K562 (cell line): ENCODE results near the gene KCNAB2. TPM values are rescaled to one million over a fixed set of nuclear protein-coding genes. Genes with fewer than 3 reads are reported as not detected.
A peak's percentile ranks its signal among the peaks of the same experiment; 100 is the strongest.

Source experiments
- CBX8 ChIP-seq: fragments of 200-600 bp; sonication (generic); IDR thresholded peaks from 2 replicates; pipeline ENCODE4 v1.6.1; 2012; ENCODE audit warnings: borderline replicate concordance, mixed run types, low read depth, mild to moderate bottlenecking, moderate library complexity, mixed read lengths, low read length, control low read depth, inconsistent platforms; ENCODE audit not compliant: poor library complexity, severe bottlenecking; ENCODE audit errors: extremely low read depth
- CTBP1 ChIP-seq: fragments of 450-650 bp; IDR thresholded peaks from 2 replicates; pipeline ENCODE4 v1.6.1; 2016; ENCODE audit warnings: borderline replicate concordance
- EHMT2 ChIP-seq: fragments of 450-650 bp; IDR thresholded peaks from 2 replicates; pipeline ENCODE4 v1.6.1; 2018; ENCODE audit warnings: antibody characterized with exemption
- KDM1A ChIP-seq, 2 experiments: fragments of 450-650 bp; IDR thresholded peaks; 2 replicates each; pipeline ENCODE4 v1.6.1; 2016; ENCODE audit warnings: mild to moderate bottlenecking in 2 of 2
- POLR3G ChIP-seq: IDR thresholded peaks from 2 replicates; pipeline ENCODE4 v1.6.1; 2011; ENCODE audit not compliant: insufficient read length, insufficient replicate concordance; ENCODE audit errors: extremely low read depth
- SAFB2 ChIP-seq: fragments of 200-400 bp; formaldehyde crosslinking; IDR thresholded peaks from 2 replicates; pipeline ENCODE4 v1.6.1; 2018; ENCODE audit warnings: borderline replicate concordance, low read length, low read depth, moderate library complexity; ENCODE audit not compliant: severe bottlenecking
- TAF1 ChIP-seq: IDR thresholded peaks from 2 replicates; pipeline ENCODE4 v1.6.1; 2011; ENCODE audit warnings: mild to moderate bottlenecking, low read length, moderate library complexity; ENCODE audit not compliant: insufficient read depth, control insufficient read depth, severe bottlenecking; ENCODE audit errors: extremely low read depth
- TEAD2 ChIP-seq: fragments of 450-650 bp; IDR thresholded peaks from 2 replicates; pipeline ENCODE4 v1.6.1; 2016; ENCODE audit warnings: missing genetic modification characterization, control low read depth, missing compliant biosample characterization
- ZBTB26 ChIP-seq: fragments of 450-650 bp; formaldehyde crosslinking; IDR thresholded peaks from 2 replicates; pipeline ENCODE4 v1.4.0; 2022; ENCODE audit warnings: missing genetic modification characterization
- ZNF184 ChIP-seq: sonication (generic); formaldehyde crosslinking; IDR thresholded peaks from 2 replicates; pipeline ENCODE4 v1.5.0; 2020; ENCODE audit warnings: missing genetic modification reagents
- polyA plus RNA-seq, 8 experiments: library from polyadenylated mRNA; depleted of rRNA in 4 of 8; stranded (reverse) in 5 of 8; unstranded in 3 of 8; fragments of >200 nt; fragmentation: Nextera tagmentation in 2 of 8; fragmentation: Illumina TruSeq in 1 of 8; extraction: Ambion mirVana in 2 of 8; extraction: Trizol in 1 of 8; gene quantifications; 2 replicates each; pipeline versions ENCODE4 v1.2.1 to v1.2.3, GENCODE V29; 2011 to 2014; ENCODE audit warnings: inconsistent platforms in 1 of 8, missing spikeins in 1 of 8
- total RNA-seq, 7 experiments: library from RNA; depleted of rRNA in 6 of 7; stranded (reverse); fragments of >200 nt in 6 of 7; fragmentation: Illumina TruSeq in 2 of 7; extraction: Trizol in 2 of 7; gene quantifications; 2 replicates each; pipeline versions ENCODE4 v1.2.1 to v1.2.3, GENCODE V29; 2011 to 2021; ENCODE audit warnings: low replicate concordance in 1 of 7

Gene KCNAB2
- total and polyA plus RNA-seq, 9 of the 15 experiments (the other 6 are each of a cell fraction or from before 2014, with no cell fraction given): 1.8 to 15.8 (median 7.1) TPM

- peak; percentile 64; the same call in 1 of the 2 replicates for TF ChIP-seq EHMT2
- no peak for TF ChIP-seq TAF1
- TF ChIP-seq CTBP1: 0 out of 2 replicates have a peak, but pooled peaks have one; percentile 13
- no peak for TF ChIP-seq POLR3G
- TF ChIP-seq TEAD2 (tag): no peak
- TF ChIP-seq KDM1A (IDR thresholded peaks at IDR 0.05): peak; percentile 34 to 35; a peak in 2 of 4 replicates
- 0 out of 2 replicates have a peak, but pooled peaks have one; percentile 62 for TF ChIP-seq ZBTB26 (CRISPR knock-in tag)
- no peak for TF ChIP-seq CBX8
- TF ChIP-seq SAFB2: no peak
- no peak for TF ChIP-seq ZNF184 (CRISPR knock-in tag)
Observed at GRCh38 chr1:6150006-6150938, 104.6 kb downstream of the KCNAB2 start (continued).

Other genes starting within 250 kb of the KCNAB2 start
- gene NPHP4, start 53.5 kb upstream of the KCNAB2 start, total RNA-seq (2014; rRNA removed): 10.5 and 11.0 TPM in 2 replicates
- gene NPHP4, start 53.5 kb upstream of the KCNAB2 start, total RNA-seq (2014; rRNA removed; fragmentation: Illumina TruSeq; extraction: Trizol): 3.3 and 4.8 TPM in 2 replicates
- 6.2 and 6.9 TPM in 2 replicates for gene NPHP4, start 53.5 kb upstream of the KCNAB2 start, total RNA-seq (2015; rRNA removed; fragmentation: Illumina TruSeq; extraction: Trizol)
- gene NPHP4, start 53.5 kb upstream of the KCNAB2 start, total RNA-seq (2021): 23.3 and 26.2 TPM in 2 replicates
- gene NPHP4, start 53.5 kb upstream of the KCNAB2 start, polyA plus RNA-seq (2011; rRNA removed): 6.7 and 9.8 TPM in 2 replicates
- gene NPHP4, start 53.5 kb upstream of the KCNAB2 start, polyA plus RNA-seq (2014; fragmentation: Illumina TruSeq; extraction: Trizol): 9.6 and 10.4 TPM in 2 replicates
- under 1 TPM; 0.52 to 0.77 TPM for gene NPHP4, start 53.5 kb upstream of the KCNAB2 start, polyA plus RNA-seq (2014; fragmentation: Nextera tagmentation; extraction: Ambion mirVana)
- gene NPHP4, start 53.5 kb upstream of the KCNAB2 start, polyA plus RNA-seq (2014; rRNA removed): 13.9 and 15.3 TPM in 2 replicates
- gene CHD5, start 134.4 kb downstream of the KCNAB2 start, total RNA-seq (2014; rRNA removed): 0.18 and 0.49 TPM in 2 replicates
- 0.04 and 0.06 TPM in 2 replicates for gene CHD5, start 134.4 kb downstream of the KCNAB2 start, total RNA-seq (2014; rRNA removed; fragmentation: Illumina TruSeq; extraction: Trizol)
- 0.04 and 0.07 TPM in 2 replicates for gene CHD5, start 134.4 kb downstream of the KCNAB2 start, total RNA-seq (2015; rRNA removed; fragmentation: Illumina TruSeq; extraction: Trizol)
- 0.09 and 0.16 TPM in 2 replicates for gene CHD5, start 134.4 kb downstream of the KCNAB2 start, total RNA-seq (2021)
- gene CHD5, start 134.4 kb downstream of the KCNAB2 start, polyA plus RNA-seq (2011; rRNA removed): 0.11 and 0.16 TPM in 2 replicates
- gene CHD5, start 134.4 kb downstream of the KCNAB2 start, polyA plus RNA-seq (2014; fragmentation: Illumina TruSeq; extraction: Trizol): 0.03 and 0.39 TPM in 2 replicates
- gene CHD5, start 134.4 kb downstream of the KCNAB2 start, polyA plus RNA-seq (2014; fragmentation: Nextera tagmentation; extraction: Ambion mirVana): not detected
- 0.51 and 0.52 TPM in 2 replicates for gene CHD5, start 134.4 kb downstream of the KCNAB2 start, polyA plus RNA-seq (2014; rRNA removed)
- 344 and 467 TPM in 2 replicates for gene RPL22, start 153.7 kb downstream of the KCNAB2 start, total RNA-seq (2014; rRNA removed)
- 1,165 and 1,306 TPM in 2 replicates for gene RPL22, start 153.7 kb downstream of the KCNAB2 start, total RNA-seq (2014; rRNA removed; fragmentation: Illumina TruSeq; extraction: Trizol)
- gene RPL22, start 153.7 kb downstream of the KCNAB2 start, total RNA-seq (2015; rRNA removed; fragmentation: Illumina TruSeq; extraction: Trizol): 548 and 579 TPM in 2 replicates
- gene RPL22, start 153.7 kb downstream of the KCNAB2 start, total RNA-seq (2021): 578 and 629 TPM in 2 replicates
- 446 and 607 TPM in 2 replicates for gene RPL22, start 153.7 kb downstream of the KCNAB2 start, polyA plus RNA-seq (2011; rRNA removed)
- 658 and 673 TPM in 2 replicates for gene RPL22, start 153.7 kb downstream of the KCNAB2 start, polyA plus RNA-seq (2014; fragmentation: Illumina TruSeq; extraction: Trizol)
- gene RPL22, start 153.7 kb downstream of the KCNAB2 start, polyA plus RNA-seq (2014; fragmentation: Nextera tagmentation; extraction: Ambion mirVana): 100 to 1,000 TPM; 581 to 618 TPM
- gene RPL22, start 153.7 kb downstream of the KCNAB2 start, polyA plus RNA-seq (2014; rRNA removed): 542 and 593 TPM in 2 replicates
- 16.8 and 17.8 TPM in 2 replicates for gene RNF207, start 160.2 kb downstream of the KCNAB2 start, total RNA-seq (2014; rRNA removed)
- gene RNF207, start 160.2 kb downstream of the KCNAB2 start, total RNA-seq (2014; rRNA removed; fragmentation: Illumina TruSeq; extraction: Trizol): 5.3 and 7.0 TPM in 2 replicates
- 10.9 and 12.9 TPM in 2 replicates for gene RNF207, start 160.2 kb downstream of the KCNAB2 start, total RNA-seq (2015; rRNA removed; fragmentation: Illumina TruSeq; extraction: Trizol)
- 21.7 and 26.6 TPM in 2 replicates for gene RNF207, start 160.2 kb downstream of the KCNAB2 start, total RNA-seq (2021)
- 10.8 and 17.6 TPM in 2 replicates for gene RNF207, start 160.2 kb downstream of the KCNAB2 start, polyA plus RNA-seq (2011; rRNA removed)
- gene RNF207, start 160.2 kb downstream of the KCNAB2 start, polyA plus RNA-seq (2014; fragmentation: Illumina TruSeq; extraction: Trizol): 13.4 and 14.7 TPM in 2 replicates
- 1 to 10 TPM; 2.7 to 4.3 TPM for gene RNF207, start 160.2 kb downstream of the KCNAB2 start, polyA plus RNA-seq (2014; fragmentation: Nextera tagmentation; extraction: Ambion mirVana)
- 30.6 and 37.1 TPM in 2 replicates for gene RNF207, start 160.2 kb downstream of the KCNAB2 start, polyA plus RNA-seq (2014; rRNA removed)
- gene ICMT, start 190.1 kb downstream of the KCNAB2 start, total RNA-seq (2014; rRNA removed): 58.3 and 62.9 TPM in 2 replicates
- 56.6 and 58.2 TPM in 2 replicates for gene ICMT, start 190.1 kb downstream of the KCNAB2 start, total RNA-seq (2014; rRNA removed; fragmentation: Illumina TruSeq; extraction: Trizol)
- gene ICMT, start 190.1 kb downstream of the KCNAB2 start, total RNA-seq (2015; rRNA removed; fragmentation: Illumina TruSeq; extraction: Trizol): 63.3 and 67.4 TPM in 2 replicates
- gene ICMT, start 190.1 kb downstream of the KCNAB2 start, total RNA-seq (2021): 63.7 and 74.3 TPM in 2 replicates
- 36.2 and 49.5 TPM in 2 replicates for gene ICMT, start 190.1 kb downstream of the KCNAB2 start, polyA plus RNA-seq (2011; rRNA removed)
- gene ICMT, start 190.1 kb downstream of the KCNAB2 start, polyA plus RNA-seq (2014; fragmentation: Illumina TruSeq; extraction: Trizol): 48.5 and 57.1 TPM in 2 replicates
- gene ICMT, start 190.1 kb downstream of the KCNAB2 start, polyA plus RNA-seq (2014; fragmentation: Nextera tagmentation; extraction: Ambion mirVana): 1 to 10 TPM; 4.3 to 6.3 TPM
- gene ICMT, start 190.1 kb downstream of the KCNAB2 start, polyA plus RNA-seq (2014; rRNA removed): 41.5 and 50.0 TPM in 2 replicates
- gene HES3, start 198.3 kb downstream of the KCNAB2 start, total RNA-seq (2014; rRNA removed): not detected in 2 replicates
- not detected in 2 replicates for gene HES3, start 198.3 kb downstream of the KCNAB2 start, total RNA-seq (2014; rRNA removed; fragmentation: Illumina TruSeq; extraction: Trizol)
- gene HES3, start 198.3 kb downstream of the KCNAB2 start, total RNA-seq (2015; rRNA removed; fragmentation: Illumina TruSeq; extraction: Trizol): not detected in 2 replicates
- 0.27 TPM in 1 of 2 replicates, not detected in the other for gene HES3, start 198.3 kb downstream of the KCNAB2 start, total RNA-seq (2021)
- gene HES3, start 198.3 kb downstream of the KCNAB2 start, polyA plus RNA-seq (2011; rRNA removed): not detected in 2 replicates
- gene HES3, start 198.3 kb downstream of the KCNAB2 start, polyA plus RNA-seq (2014; fragmentation: Illumina TruSeq; extraction: Trizol): not detected in 2 replicates
- not detected for gene HES3, start 198.3 kb downstream of the KCNAB2 start, polyA plus RNA-seq (2014; fragmentation: Nextera tagmentation; extraction: Ambion mirVana)
- not detected in 2 replicates for gene HES3, start 198.3 kb downstream of the KCNAB2 start, polyA plus RNA-seq (2014; rRNA removed)
- gene GPR153, start 215.2 kb downstream of the KCNAB2 start, total RNA-seq (2014; rRNA removed): 0.41 and 1.0 TPM in 2 replicates
- 0.25 and 0.26 TPM in 2 replicates for gene GPR153, start 215.2 kb downstream of the KCNAB2 start, total RNA-seq (2014; rRNA removed; fragmentation: Illumina TruSeq; extraction: Trizol)
- 0.49 and 0.51 TPM in 2 replicates for gene GPR153, start 215.2 kb downstream of the KCNAB2 start, total RNA-seq (2015; rRNA removed; fragmentation: Illumina TruSeq; extraction: Trizol)
- 1.3 and 1.5 TPM in 2 replicates for gene GPR153, start 215.2 kb downstream of the KCNAB2 start, total RNA-seq (2021)
- 0.54 and 0.65 TPM in 2 replicates for gene GPR153, start 215.2 kb downstream of the KCNAB2 start, polyA plus RNA-seq (2011; rRNA removed)
- 0.54 and 0.71 TPM in 2 replicates for gene GPR153, start 215.2 kb downstream of the KCNAB2 start, polyA plus RNA-seq (2014; fragmentation: Illumina TruSeq; extraction: Trizol)
- under 1 TPM; 0.01 to 0.03 TPM for gene GPR153, start 215.2 kb downstream of the KCNAB2 start, polyA plus RNA-seq (2014; fragmentation: Nextera tagmentation; extraction: Ambion mirVana)
- 0.85 and 0.90 TPM in 2 replicates for gene GPR153, start 215.2 kb downstream of the KCNAB2 start, polyA plus RNA-seq (2014; rRNA removed)